A673 (cell line): ENCODE data around the gene FAU. TPM values are rescaled to one million over a fixed set of nuclear protein-coding genes. Genes with fewer than 3 reads are reported as not detected.

Experiments used
- BruUV-seq: library from RNA; stranded (reverse); fragments of 400-500 nt; replicated peaks from 2 replicates; lab custom pipeline; 2021; lab: Mats Ljungman, UMichigan
- CTCF ChIA-PET: fragments of 300-600 bp; sonication (Branson Sonifier 250); formaldehyde crosslinking; loops from one replicate; lab custom pipeline; 2022; ENCODE audit warnings: antibody characterized with exemption; lab: Charles Lee
- POLR2A ChIA-PET: fragments of 300-600 bp; sonication (Branson Sonifier 250); formaldehyde crosslinking; loops from one replicate; lab custom pipeline; 2022; ENCODE audit warnings: antibody characterized with exemption; ENCODE audit not compliant: low non-redundant PET; lab: Charles Lee
- DNase-seq: peaks from one replicate; pipeline ENCODE4 v3.0.0-alpha.2; 2015; ENCODE audit warnings: low spot score
- H3K27ac ChIP-seq: fragments of 200-600 bp; sonication (generic); 2 replicates; pipeline ENCODE4 v1.5.1; 2016; ENCODE audit warnings: mixed run types, low read depth, mild to moderate bottlenecking, mixed read lengths, antibody characterized with exemption, low read length; ENCODE audit not compliant: poor library complexity, severe bottlenecking
- H3K27me3 ChIP-seq: fragments of 200-600 bp; sonication (generic); replicated peaks from 2 replicates; pipeline ENCODE4 v1.6.1; 2017; ENCODE audit warnings: mixed run types, low read depth, mild to moderate bottlenecking, mixed read lengths, antibody characterized with exemption, low read length; ENCODE audit not compliant: insufficient read depth, poor library complexity
- H3K36me3 ChIP-seq: fragments of 200-600 bp; sonication (generic); 2 replicates; pipeline ENCODE4 v1.6.1; 2016; ENCODE audit warnings: mixed run types, mild to moderate bottlenecking, mixed read lengths, antibody characterized with exemption, low read length; ENCODE audit not compliant: insufficient read depth, poor library complexity, severe bottlenecking
- H3K4me1 ChIP-seq: fragments of 200-600 bp; sonication (generic); 2 replicates; pipeline ENCODE4 v1.6.1; 2017; ENCODE audit warnings: mixed run types, mild to moderate bottlenecking, mixed read lengths, antibody characterized with exemption, low read length; ENCODE audit not compliant: insufficient read depth, poor library complexity, severe bottlenecking
- H3K4me3 ChIP-seq: fragments of 200-600 bp; sonication (generic); 2 replicates; pipeline ENCODE4 v1.5.1; 2016; ENCODE audit warnings: low read depth, mixed run types, mild to moderate bottlenecking, mixed read lengths, low read length; ENCODE audit not compliant: poor library complexity, severe bottlenecking
- H3K9me3 ChIP-seq: fragments of 200-600 bp; sonication (generic); 2 replicates; pipeline ENCODE4 v1.6.1; 2016; ENCODE audit warnings: mixed run types, low read depth, mild to moderate bottlenecking, mixed read lengths, antibody characterized with exemption, low read length; ENCODE audit not compliant: poor library complexity, severe bottlenecking
- EZH2 ChIP-seq: fragments of 200-600 bp; sonication (generic); IDR thresholded peaks from 2 replicates; pipeline ENCODE4 v1.6.1; 2017; ENCODE audit warnings: borderline replicate concordance, low read depth, mild to moderate bottlenecking, mixed read lengths, antibody characterized with exemption, low read length; ENCODE audit not compliant: poor library complexity, severe bottlenecking
- intact Hi-C: fragments of 100-400 bp; cut with micrococcal nuclease; formaldehyde crosslinking; loops from one replicate; pipeline ENCODE4 v1.10.0; 2022; ENCODE audit not compliant: unreplicated experiment
- total RNA-seq: library from RNA; stranded (reverse); gene quantifications from 2 replicates; pipeline ENCODE4 v1.2.3, GENCODE V29; 2021
- TF ChIP-seq, protein P1 (sequence below): fragments of 300-800, 200-600 bp; sonication (generic); conservative IDR thresholded peaks from 2 replicates; pipeline ENCODE4 v1.5.1; 2017; ENCODE audit warnings: low read depth, mild to moderate bottlenecking, antibody characterized with exemption, low read length, moderate library complexity, mixed read lengths

The FAU gene
- total RNA-seq, 1 experiment from 2014 or later: 956 TPM

DNA sequence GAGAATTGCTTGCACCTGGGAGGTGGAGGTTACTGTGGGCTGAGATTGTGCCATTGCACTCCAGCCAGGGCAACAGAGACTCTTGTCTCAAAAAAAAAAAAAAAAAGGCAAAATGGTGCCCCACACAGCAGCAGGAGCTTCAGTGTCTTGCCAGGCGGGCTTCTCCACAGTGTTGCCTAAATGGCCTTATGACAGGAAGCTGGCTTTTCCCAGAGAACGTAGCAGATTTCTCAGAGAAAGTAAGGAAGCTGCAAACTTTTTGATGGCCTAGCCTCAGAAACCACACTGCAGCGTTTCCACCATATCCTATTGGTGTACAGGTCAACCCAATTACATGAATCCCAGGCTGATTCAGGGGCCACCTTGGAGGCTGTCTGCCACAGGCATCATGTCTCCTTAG, 35.4 kb upstream of the FAU start:
- H3K27me3 ChIP-seq: no peaks in the 10 kb centered on the region
- TF ChIP-seq, protein P1, sequence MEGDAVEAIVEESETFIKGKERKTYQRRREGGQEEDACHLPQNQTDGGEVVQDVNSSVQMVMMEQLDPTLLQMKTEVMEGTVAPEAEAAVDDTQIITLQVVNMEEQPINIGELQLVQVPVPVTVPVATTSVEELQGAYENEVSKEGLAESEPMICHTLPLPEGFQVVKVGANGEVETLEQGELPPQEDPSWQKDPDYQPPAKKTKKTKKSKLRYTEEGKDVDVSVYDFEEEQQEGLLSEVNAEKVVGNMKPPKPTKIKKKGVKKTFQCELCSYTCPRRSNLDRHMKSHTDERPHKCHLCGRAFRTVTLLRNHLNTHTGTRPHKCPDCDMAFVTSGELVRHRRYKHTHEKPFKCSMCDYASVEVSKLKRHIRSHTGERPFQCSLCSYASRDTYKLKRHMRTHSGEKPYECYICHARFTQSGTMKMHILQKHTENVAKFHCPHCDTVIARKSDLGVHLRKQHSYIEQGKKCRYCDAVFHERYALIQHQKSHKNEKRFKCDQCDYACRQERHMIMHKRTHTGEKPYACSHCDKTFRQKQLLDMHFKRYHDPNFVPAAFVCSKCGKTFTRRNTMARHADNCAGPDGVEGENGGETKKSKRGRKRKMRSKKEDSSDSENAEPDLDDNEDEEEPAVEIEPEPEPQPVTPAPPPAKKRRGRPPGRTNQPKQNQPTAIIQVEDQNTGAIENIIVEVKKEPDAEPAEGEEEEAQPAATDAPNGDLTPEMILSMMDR: no peak
- no peak for TF ChIP-seq EZH2
- intact Hi-C loops: no loop called here
- no peak for DNase-seq
- H3K27ac ChIP-seq: no peak overlapping the region
- no peaks in the 10 kb centered on the region for H3K4me1 ChIP-seq
- H3K36me3 ChIP-seq: no peaks in the 10 kb centered on the region
- H3K9me3 ChIP-seq: no peaks in the 10 kb centered on the region
- POLR2A ChIA-PET: no interaction called here
- H3K4me3 ChIP-seq: no peak overlapping the region
- CTCF ChIA-PET: interaction anchor here (0.7 kb wide), 1 partner anchor 18 kb away, joined by 4 read pairs; no protein-coding TSS in a partner anchor
- BruUV-seq: no TSS peak

DNA sequence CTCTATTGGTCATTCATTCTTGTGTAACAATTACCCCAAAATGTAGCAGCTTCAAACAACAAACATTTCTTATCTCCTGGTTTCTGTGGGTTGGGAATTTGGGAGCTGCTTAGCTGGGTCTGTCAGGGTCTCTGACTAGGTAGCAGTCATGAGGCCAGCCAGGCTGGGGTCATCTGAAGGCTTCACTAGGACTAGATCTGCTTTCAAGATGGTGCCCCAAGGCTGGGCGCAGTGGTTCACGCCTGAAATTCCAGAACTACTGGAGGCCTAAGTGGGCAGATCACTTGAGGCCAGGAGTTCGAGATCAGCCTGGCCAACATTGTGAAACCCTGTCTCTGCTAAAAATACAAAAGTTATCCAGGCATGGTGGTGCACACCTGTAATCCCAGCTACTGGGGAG, 35.0 kb upstream of the FAU start:
- no peaks in the 10 kb centered on the region for H3K27me3 ChIP-seq
- CTCF ChIA-PET: interaction anchor here (0.7 kb wide), 1 partner anchor 18 kb away, joined by 4 read pairs; no protein-coding TSS in a partner anchor
- TF ChIP-seq, protein P1: no peak
- no peak for TF ChIP-seq EZH2
- no peaks in the 10 kb centered on the region for H3K36me3 ChIP-seq
- intact Hi-C loops: no loop called here
- no peaks in the 10 kb centered on the region for H3K4me1 ChIP-seq
- no peak for DNase-seq
- BruUV-seq: no TSS peak
- no peaks in the 10 kb centered on the region for H3K9me3 ChIP-seq
- POLR2A ChIA-PET: no interaction called here
- H3K4me3 ChIP-seq: no peak overlapping the region
- H3K27ac ChIP-seq: no peak overlapping the region

DNA sequence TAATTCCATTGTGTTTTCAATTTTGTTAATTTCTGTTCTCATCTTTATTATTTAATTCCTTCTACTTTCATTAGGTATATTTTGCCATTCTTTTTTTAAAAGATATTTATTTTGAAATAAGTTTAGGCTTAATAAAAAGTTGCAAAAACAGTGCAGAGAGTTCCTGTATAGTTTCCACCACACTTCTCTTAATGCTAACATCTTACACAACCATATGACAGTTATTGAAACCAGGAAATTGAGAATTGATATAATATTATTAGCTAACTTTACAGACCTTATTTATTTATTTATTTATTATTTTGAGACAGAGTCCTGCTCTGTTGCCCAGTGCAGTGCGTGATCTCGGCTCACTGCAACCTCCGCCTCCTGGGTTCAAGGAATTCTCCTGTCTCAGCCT, 34.3 kb upstream of the FAU start:
- POLR2A ChIA-PET: no interaction called here
- H3K9me3 ChIP-seq: no peaks in the 10 kb centered on the region
- no peak overlapping the region for H3K4me3 ChIP-seq
- CTCF ChIA-PET: no interaction called here
- no peak for DNase-seq
- BruUV-seq: no TSS peak
- intact Hi-C loops: no loop called here
- no peak overlapping the region for H3K27ac ChIP-seq
- no peaks in the 10 kb centered on the region for H3K4me1 ChIP-seq
- no peaks in the 10 kb centered on the region for H3K36me3 ChIP-seq
- no peaks in the 10 kb centered on the region for H3K27me3 ChIP-seq
- TF ChIP-seq, protein P1: no peak
- TF ChIP-seq EZH2: no peak
